Testis (tissue), 3 donors: ENCODE data around the gene NKX2-3. TPM values are rescaled to one million over a fixed set of nuclear protein-coding genes. Genes with fewer than 3 reads are reported as not detected.

Experiments
- DNase-seq: peaks from one replicate; pipeline ENCODE4 v3.0.0-alpha.2; 2019
- H3K27ac ChIP-seq, 2 donors: fragments of 200-600 bp; sonication (generic); one replicate each; pipeline ENCODE4 v1.5.1; 2019
- H3K27me3 ChIP-seq: fragments of 200-600 bp; sonication (generic); one replicate; pipeline ENCODE4 v1.5.1; 2019
- H3K36me3 ChIP-seq: fragments of 200-600 bp; sonication (generic); one replicate; pipeline ENCODE4 v1.5.1; 2017; ENCODE audit warnings: low read depth; ENCODE audit errors: missing control alignments
- H3K4me1 ChIP-seq: fragments of 200-600 bp; sonication (generic); one replicate; pipeline ENCODE4 v1.5.1; 2019
- H3K4me3 ChIP-seq, 2 donors: fragments of 200-600 bp; sonication (generic); one replicate each; pipeline ENCODE4 v1.5.1; 2017 to 2019
- H3K9me3 ChIP-seq: fragments of 200-600 bp; sonication (generic); one replicate; pipeline ENCODE4 v1.5.1; 2017
- POLR2A ChIP-seq: fragments of 450-650 bp; IDR thresholded peaks from one replicate; pipeline ENCODE4 v1.6.1; 2017; ENCODE audit warnings: antibody characterized with exemption, mild to moderate bottlenecking, moderate library complexity
- WGBS, 2 donors: methylation state at CpG; one replicate each; pipeline ENCODE4 v1.1.5; 2018; 5-methylcytosine and 5-hydroxymethylcytosine counted together
- intact Hi-C: fragments of 100-400 bp; cut with DNase I; formaldehyde crosslinking; loops from one replicate; pipeline ENCODE4 v1.15.1; 2023; ENCODE audit warnings: low total_unique reads
- polyA plus RNA-seq: library from polyadenylated mRNA; stranded (reverse); fragments of 350-450 nt; fragmentation: Illumina TruSeq; extraction: RNeasy Lipid Tissue Mini Kit (QIAGEN cat#74804); gene quantifications from one replicate; pipeline ENCODE4 v1.2.3, GENCODE V29; 2014; ENCODE audit warnings: low read depth, low replicate concordance; ENCODE audit not compliant: insufficient read depth
- total RNA-seq, 2 donors: library from RNA; depleted of rRNA; stranded (reverse); fragments of >200 nt; gene quantifications; one replicate each; pipeline ENCODE4 v1.2.3, GENCODE V29; 2016
- TF ChIP-seq, protein P1 (sequence below), 3 experiments: fragments of 450-650 bp in 2 of 3; fragments of 200-600 bp in 1 of 3; sonication (generic) in 1 of 3; IDR thresholded peaks; one replicate each; pipeline ENCODE4 v1.5.1; 2016 to 2019; ENCODE audit warnings: antibody characterized with exemption in 3 of 3, mild to moderate bottlenecking in 2 of 3, moderate library complexity in 1 of 3

The NKX2-3 gene
- total and polyA plus RNA-seq, 3 donors from 2014 or later: 0.16 to 0.24 (median 0.19) TPM

GRCh38 chr10:99582255-99582770 is 49.6 kb downstream of the NKX2-3 start:
- intact Hi-C loops: no loop called here
- no peak for DNase-seq
- no peak overlapping the region for H3K27ac ChIP-seq
- H3K4me3 ChIP-seq: no peak overlapping the region
- H3K9me3 ChIP-seq: no peaks in the 10 kb centered on the region
- H3K36me3 ChIP-seq: no peaks in the 10 kb centered on the region
- no peak for TF ChIP-seq POLR2A
- no peaks in the 10 kb centered on the region for H3K4me1 ChIP-seq
- 77 to 85% methylated on average over 6 of the region's 6 CpGs for WGBS, 2 donors
- no peaks in the 10 kb centered on the region for H3K27me3 ChIP-seq

GRCh38 chr10:99583687-99584086 is 50.9 kb downstream of the NKX2-3 start:
- Histone ChIP-seq H3K4me1 (no peaks in the 10 kb centered on the region), H3K9me3 (no peaks in the 10 kb centered on the region), H3K27me3 (no peaks in the 10 kb centered on the region), H3K27ac (no peak overlapping the region), H3K36me3 (no peaks in the 10 kb centered on the region), H3K4me3 (no peak overlapping the region)
- TF ChIP-seq POLR2A: no peak
- TF ChIP-seq, protein P1, sequence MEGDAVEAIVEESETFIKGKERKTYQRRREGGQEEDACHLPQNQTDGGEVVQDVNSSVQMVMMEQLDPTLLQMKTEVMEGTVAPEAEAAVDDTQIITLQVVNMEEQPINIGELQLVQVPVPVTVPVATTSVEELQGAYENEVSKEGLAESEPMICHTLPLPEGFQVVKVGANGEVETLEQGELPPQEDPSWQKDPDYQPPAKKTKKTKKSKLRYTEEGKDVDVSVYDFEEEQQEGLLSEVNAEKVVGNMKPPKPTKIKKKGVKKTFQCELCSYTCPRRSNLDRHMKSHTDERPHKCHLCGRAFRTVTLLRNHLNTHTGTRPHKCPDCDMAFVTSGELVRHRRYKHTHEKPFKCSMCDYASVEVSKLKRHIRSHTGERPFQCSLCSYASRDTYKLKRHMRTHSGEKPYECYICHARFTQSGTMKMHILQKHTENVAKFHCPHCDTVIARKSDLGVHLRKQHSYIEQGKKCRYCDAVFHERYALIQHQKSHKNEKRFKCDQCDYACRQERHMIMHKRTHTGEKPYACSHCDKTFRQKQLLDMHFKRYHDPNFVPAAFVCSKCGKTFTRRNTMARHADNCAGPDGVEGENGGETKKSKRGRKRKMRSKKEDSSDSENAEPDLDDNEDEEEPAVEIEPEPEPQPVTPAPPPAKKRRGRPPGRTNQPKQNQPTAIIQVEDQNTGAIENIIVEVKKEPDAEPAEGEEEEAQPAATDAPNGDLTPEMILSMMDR (IDR thresholded peaks at IDR 0.05): no peak
- no peak for DNase-seq
- 45 to 63% methylated on average over 8 of the region's 8 CpGs for WGBS, 2 donors
- intact Hi-C loops: no loop called here

Other genes starting within 250 kb of the NKX2-3 start
- gene CNNM1, start 203.6 kb upstream of the NKX2-3 start, total RNA-seq: 10 to 100 TPM; 51.9 to 53.8 TPM
- gene CNNM1, start 203.6 kb upstream of the NKX2-3 start, polyA plus RNA-seq: 29.0 TPM
- 10 to 100 TPM; 34.3 to 38.3 TPM for gene GOT1, start 102.3 kb upstream of the NKX2-3 start, total RNA-seq
- gene GOT1, start 102.3 kb upstream of the NKX2-3 start, polyA plus RNA-seq: 121 TPM
- gene SLC25A28, start 87.5 kb downstream of the NKX2-3 start, total RNA-seq: 10 to 100 TPM; 58.2 to 89.3 TPM
- gene SLC25A28, start 87.5 kb downstream of the NKX2-3 start, polyA plus RNA-seq: 202 TPM
- 1 to 10 TPM; 4.0 to 6.3 TPM for gene ENTPD7, start 126.6 kb downstream of the NKX2-3 start, total RNA-seq
- gene ENTPD7, start 126.6 kb downstream of the NKX2-3 start, polyA plus RNA-seq: 5.0 TPM
- 10 to 100 TPM; 45.8 to 47.4 TPM for gene COX15, start 199.2 kb downstream of the NKX2-3 start, total RNA-seq
- 30.0 TPM for gene COX15, start 199.2 kb downstream of the NKX2-3 start, polyA plus RNA-seq
- gene CUTC, start 199.3 kb downstream of the NKX2-3 start, total RNA-seq: 10 to 100 TPM; 35.7 to 42.4 TPM
- gene CUTC, start 199.3 kb downstream of the NKX2-3 start, polyA plus RNA-seq: 98.5 TPM
- gene ABCC2, start 249.7 kb downstream of the NKX2-3 start, total RNA-seq: 1 to 10 TPM in 1 of 2 donors, under 1 TPM in 1; 0.81 to 2.7 TPM
- gene ABCC2, start 249.7 kb downstream of the NKX2-3 start, polyA plus RNA-seq: 4.3 TPM